Measurements from ENCODE around the gene TRMT61A. TPM values are rescaled to one million over a fixed set of nuclear protein-coding genes. Genes with fewer than 3 reads are reported as not detected.

Gene TRMT61A
- total and polyA plus RNA-seq, 2 of the 13 experiments (the other 11 are each of a cell fraction or from before 2014, with no cell fraction given): 6.5 to 13.6 TPM

GRCh38 chr14:103485504-103485903 is 43.5 kb upstream of the TRMT61A start:
- Histone ChIP-seq H3K4me3 (replicated peaks in 1 of 3; ENCODE audit: insufficient read depth in 1 of 3, low read depth in 2 of 3, low read length in 3 of 3) (no peak overlapping the region), H3K36me3 (replicated peaks in 1 of 2; ENCODE audit: control insufficient read depth in 1 of 2, insufficient read depth in 2 of 2, low read length in 2 of 2) (peaks cover 2 to 24% of the 10 kb centered on the region in 2 experiments), H3K27ac (ENCODE audit: extremely low read length, insufficient read depth, low read length) (no peak overlapping the region), H3K4me2 (ENCODE audit: low read depth, low read length) (no peak overlapping the region), H4K20me1 (ENCODE audit: insufficient read depth, low read length) (no peaks in the 10 kb centered on the region), H3K9ac (ENCODE audit: insufficient read depth, low read depth, low read length) (no peak overlapping the region), H3K79me2 (ENCODE audit: insufficient read depth, low read length) (no peaks in the 10 kb centered on the region), H2AFZ (ENCODE audit: low read length) (no peak overlapping the region), H3K9me3 (ENCODE audit: low read length) (no peaks in the 10 kb centered on the region), H3K27me3 (ENCODE audit: control insufficient read depth in 1 of 2, insufficient read depth in 2 of 2, low read length in 2 of 2) (no peaks in the 10 kb centered on the region), H3K4me1 (ENCODE audit: insufficient read depth, low read length) (no peaks in the 10 kb centered on the region)
- no peak for ATAC-seq
- FAIRE-seq: no peak
- intact Hi-C loops (cut with micrococcal nuclease; ENCODE audit: unreplicated experiment) (no loop called here), in situ Hi-C loops (cut with HindIII; ENCODE audit: extremely low pct_ligation_motif_present, low pct_unique_long_range_greater_than_20kb) (no loop called here)
- ChIA-PET POLR2A (no interaction called here), CTCF (ENCODE audit: low intra/inter-chr PET ratio, low total read pairs) (no interaction called here)
- WGBS (ENCODE audit: low lambda C conversion rate): 96% methylated on average over 2 of the region's 2 CpGs
- TF ChIP-seq ELF1 (CRISPR knock-in tag; IDR thresholded peaks at IDR 0.05): no peak
- TF ChIP-seq ZNF580 (CRISPR knock-in tag; IDR thresholded peaks at IDR 0.05; ENCODE audit: borderline replicate concordance, low read depth): no peak
- no peak for TF ChIP-seq EEA1 (CRISPR knock-in tag; IDR thresholded peaks at IDR 0.05; ENCODE audit: borderline replicate concordance)
- no peak for TF ChIP-seq SOX6 (IDR thresholded peaks at IDR 0.05)
- TF ChIP-seq SOX6 (CRISPR knock-in tag; IDR thresholded peaks at IDR 0.05): no peak
- TF ChIP-seq SSRP1 (CRISPR knock-in tag; IDR thresholded peaks at IDR 0.05): no peak
- no peak for TF ChIP-seq ZNF382 (CRISPR knock-in tag; IDR thresholded peaks at IDR 0.05; ENCODE audit: borderline replicate concordance)
- no peak for TF ChIP-seq GABPA (IDR thresholded peaks at IDR 0.05; ENCODE audit: low read depth, low read length)
- TF ChIP-seq GABPA (CRISPR knock-in tag; IDR thresholded peaks at IDR 0.05; ENCODE audit: low read depth): no peak
- TF ChIP-seq, protein P1, sequence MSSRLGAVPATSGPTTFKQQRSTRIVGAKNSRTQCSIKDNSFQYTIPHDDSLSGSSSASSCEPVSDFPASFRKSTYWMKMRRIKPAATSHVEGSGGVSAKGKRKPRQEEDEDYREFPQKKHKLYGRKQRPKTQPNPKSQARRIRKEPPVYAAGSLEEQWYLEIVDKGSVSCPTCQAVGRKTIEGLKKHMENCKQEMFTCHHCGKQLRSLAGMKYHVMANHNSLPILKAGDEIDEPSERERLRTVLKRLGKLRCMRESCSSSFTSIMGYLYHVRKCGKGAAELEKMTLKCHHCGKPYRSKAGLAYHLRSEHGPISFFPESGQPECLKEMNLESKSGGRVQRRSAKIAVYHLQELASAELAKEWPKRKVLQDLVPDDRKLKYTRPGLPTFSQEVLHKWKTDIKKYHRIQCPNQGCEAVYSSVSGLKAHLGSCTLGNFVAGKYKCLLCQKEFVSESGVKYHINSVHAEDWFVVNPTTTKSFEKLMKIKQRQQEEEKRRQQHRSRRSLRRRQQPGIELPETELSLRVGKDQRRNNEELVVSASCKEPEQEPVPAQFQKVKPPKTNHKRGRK (CRISPR knock-in tag; IDR thresholded peaks at IDR 0.05): no peak
- TF ChIP-seq ZNF761 (CRISPR knock-in tag; conservative IDR thresholded peaks at IDR 0.05): no peak
- TF ChIP-seq, protein P2, sequence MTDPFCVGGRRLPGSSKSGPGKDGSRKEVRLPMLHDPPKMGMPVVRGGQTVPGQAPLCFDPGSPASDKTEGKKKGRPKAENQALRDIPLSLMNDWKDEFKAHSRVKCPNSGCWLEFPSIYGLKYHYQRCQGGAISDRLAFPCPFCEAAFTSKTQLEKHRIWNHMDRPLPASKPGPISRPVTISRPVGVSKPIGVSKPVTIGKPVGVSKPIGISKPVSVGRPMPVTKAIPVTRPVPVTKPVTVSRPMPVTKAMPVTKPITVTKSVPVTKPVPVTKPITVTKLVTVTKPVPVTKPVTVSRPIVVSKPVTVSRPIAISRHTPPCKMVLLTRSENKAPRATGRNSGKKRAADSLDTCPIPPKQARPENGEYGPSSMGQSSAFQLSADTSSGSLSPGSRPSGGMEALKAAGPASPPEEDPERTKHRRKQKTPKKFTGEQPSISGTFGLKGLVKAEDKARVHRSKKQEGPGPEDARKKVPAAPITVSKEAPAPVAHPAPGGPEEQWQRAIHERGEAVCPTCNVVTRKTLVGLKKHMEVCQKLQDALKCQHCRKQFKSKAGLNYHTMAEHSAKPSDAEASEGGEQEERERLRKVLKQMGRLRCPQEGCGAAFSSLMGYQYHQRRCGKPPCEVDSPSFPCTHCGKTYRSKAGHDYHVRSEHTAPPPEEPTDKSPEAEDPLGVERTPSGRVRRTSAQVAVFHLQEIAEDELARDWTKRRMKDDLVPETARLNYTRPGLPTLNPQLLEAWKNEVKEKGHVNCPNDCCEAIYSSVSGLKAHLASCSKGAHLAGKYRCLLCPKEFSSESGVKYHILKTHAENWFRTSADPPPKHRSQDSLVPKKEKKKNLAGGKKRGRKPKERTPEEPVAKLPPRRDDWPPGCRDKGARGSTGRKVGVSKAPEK (CRISPR knock-in tag; IDR thresholded peaks at IDR 0.05; ENCODE audit: borderline replicate concordance): no peak
- no peak for TF ChIP-seq DR1 (CRISPR knock-in tag; IDR thresholded peaks at IDR 0.05)
- TF ChIP-seq ARID2 (CRISPR knock-in tag; IDR thresholded peaks at IDR 0.05; ENCODE audit: borderline replicate concordance): no peak
- BruUV-seq (replicated peaks): no TSS peak
- no peak for DNase-seq (ENCODE audit: low spot score)
